ENCODE measurements around the gene MRNIP.
A peak's percentile ranks its signal among the peaks of the same experiment; 100 is the strongest.

The MRNIP gene

DNA sequence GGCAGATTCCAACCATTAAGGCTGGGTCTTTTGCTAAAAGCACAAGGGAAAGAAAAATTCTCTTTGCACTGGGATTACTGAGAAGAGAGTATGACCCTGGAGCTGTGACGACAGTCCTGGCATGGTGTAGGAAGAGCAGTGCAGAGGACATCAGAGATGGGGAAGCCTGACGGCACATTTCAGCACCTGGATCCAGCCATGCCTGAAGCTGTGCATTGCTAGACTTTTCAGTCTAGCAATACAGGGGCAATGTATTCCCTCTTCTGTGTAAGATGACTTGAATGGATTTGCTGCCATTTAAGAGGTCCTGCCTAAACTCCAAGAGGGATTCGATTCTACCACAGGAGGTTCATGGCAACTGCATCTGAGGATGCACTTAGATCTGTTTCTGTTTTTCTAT is 12.3 kb upstream of the MRNIP start:
- Histone ChIP-seq H3K27me3 (replicated peaks in 2 of 5; ENCODE audit: control insufficient read depth in 4 of 5, insufficient read depth in 5 of 5, low read length in 4 of 5) (no peaks in the 10 kb centered on the region), H3K36me3 (ENCODE audit: control insufficient read depth in 4 of 4, insufficient read depth in 4 of 4, low read length in 3 of 4) (peaks cover 6 to 94% (median 74%) of the 10 kb centered on the region in 4 experiments), H3K4me3 (ENCODE audit: control insufficient read depth in 1 of 7, extremely low read depth in 1 of 7, insufficient read depth in 4 of 7, low read depth in 2 of 7, low read length in 6 of 7) (no peak overlapping the region), H3K9me3 (ENCODE audit: control extremely low read depth in 1 of 5, control insufficient read depth in 4 of 5, insufficient read depth in 2 of 5, low read depth in 1 of 5, low read length in 4 of 5) (no peaks in the 10 kb centered on the region), H3K4me1 (ENCODE audit: control extremely low read depth in 1 of 4, control insufficient read depth in 4 of 4, insufficient read depth in 4 of 4, low read length in 3 of 4) (no peaks in the 10 kb centered on the region), H3K27ac (ENCODE audit: insufficient read depth in 1 of 2, low read depth in 1 of 2, low read length in 2 of 2, poor library complexity in 1 of 2, severe bottlenecking in 2 of 2) (no peak overlapping the region)
- POLR2A ChIA-PET: interaction anchor here (0.6 kb wide), 1 partner anchor 79 kb away, joined by 3 read pairs; no protein-coding TSS in a partner anchor
- DNase-seq: no peak
- WGBS (ENCODE audit: insufficient coverage): 100% methylated on average over 3 of the region's 3 CpGs
- CTCF ChIA-PET: interaction anchor here (0.9 to 2.3 kb wide), 4 partner anchors 11 to 221 kb away, joined by 3 to 5 read pairs (median 3); no protein-coding TSS in a partner anchor

DNA sequence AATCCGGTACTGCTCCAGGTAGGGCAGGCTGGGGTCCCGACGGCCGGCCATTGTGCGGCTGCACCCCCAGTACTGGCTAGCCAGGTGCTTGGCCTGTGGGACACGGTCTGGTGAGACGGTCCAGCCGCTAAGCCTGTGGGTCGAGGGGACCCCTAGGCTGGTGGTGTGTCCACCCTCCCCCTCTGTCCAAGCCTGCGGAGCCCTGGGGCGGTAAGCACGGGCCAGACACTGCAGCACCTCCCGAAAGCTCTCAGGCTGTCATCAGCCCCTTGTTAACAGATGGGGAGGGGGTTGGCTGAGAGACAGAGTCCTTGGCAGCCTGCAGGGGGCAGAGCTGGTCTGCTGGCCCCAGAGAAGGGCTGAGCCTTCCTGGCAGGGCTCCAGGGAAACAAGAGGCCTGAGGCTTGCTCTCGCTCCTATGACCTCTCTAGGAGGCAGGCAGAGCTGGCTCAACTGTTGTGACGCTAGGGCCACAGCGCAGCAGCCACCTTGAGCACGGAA is 11.8 kb upstream of the MRNIP start:
- H3K36me3 ChIP-seq (ENCODE audit: control insufficient read depth in 4 of 4, insufficient read depth in 4 of 4, low read length in 3 of 4): peaks cover 6 to 92% (median 75%) of the 10 kb centered on the region in 4 experiments
- no peaks in the 10 kb centered on the region for H3K27me3 ChIP-seq (replicated peaks in 2 of 5; ENCODE audit: control insufficient read depth in 4 of 5, insufficient read depth in 5 of 5, low read length in 4 of 5)
- H3K4me3 ChIP-seq (ENCODE audit: control insufficient read depth in 1 of 7, extremely low read depth in 1 of 7, insufficient read depth in 4 of 7, low read depth in 2 of 7, low read length in 6 of 7): no peak overlapping the region
- CTCF ChIA-PET: interaction anchor here (0.7 to 2.3 kb wide), 6 partner anchors 12 to 222 kb away, joined by 3 to 5 read pairs (median 3); no protein-coding TSS in a partner anchor
- H3K27ac ChIP-seq (ENCODE audit: insufficient read depth in 1 of 2, low read depth in 1 of 2, low read length in 2 of 2, poor library complexity in 1 of 2, severe bottlenecking in 2 of 2): no peak overlapping the region
- no peaks in the 10 kb centered on the region for H3K4me1 ChIP-seq (ENCODE audit: control extremely low read depth in 1 of 4, control insufficient read depth in 4 of 4, insufficient read depth in 4 of 4, low read length in 3 of 4)
- POLR2A ChIA-PET: no interaction called here
- no peaks in the 10 kb centered on the region for H3K9me3 ChIP-seq (ENCODE audit: control extremely low read depth in 1 of 5, control insufficient read depth in 4 of 5, insufficient read depth in 2 of 5, low read depth in 1 of 5, low read length in 4 of 5)
- peak in 2 of 3 donors; percentile 55 to 70 for DNase-seq
- 98% methylated on average over 14 of the region's 17 CpGs for WGBS (ENCODE audit: insufficient coverage)

DNA sequence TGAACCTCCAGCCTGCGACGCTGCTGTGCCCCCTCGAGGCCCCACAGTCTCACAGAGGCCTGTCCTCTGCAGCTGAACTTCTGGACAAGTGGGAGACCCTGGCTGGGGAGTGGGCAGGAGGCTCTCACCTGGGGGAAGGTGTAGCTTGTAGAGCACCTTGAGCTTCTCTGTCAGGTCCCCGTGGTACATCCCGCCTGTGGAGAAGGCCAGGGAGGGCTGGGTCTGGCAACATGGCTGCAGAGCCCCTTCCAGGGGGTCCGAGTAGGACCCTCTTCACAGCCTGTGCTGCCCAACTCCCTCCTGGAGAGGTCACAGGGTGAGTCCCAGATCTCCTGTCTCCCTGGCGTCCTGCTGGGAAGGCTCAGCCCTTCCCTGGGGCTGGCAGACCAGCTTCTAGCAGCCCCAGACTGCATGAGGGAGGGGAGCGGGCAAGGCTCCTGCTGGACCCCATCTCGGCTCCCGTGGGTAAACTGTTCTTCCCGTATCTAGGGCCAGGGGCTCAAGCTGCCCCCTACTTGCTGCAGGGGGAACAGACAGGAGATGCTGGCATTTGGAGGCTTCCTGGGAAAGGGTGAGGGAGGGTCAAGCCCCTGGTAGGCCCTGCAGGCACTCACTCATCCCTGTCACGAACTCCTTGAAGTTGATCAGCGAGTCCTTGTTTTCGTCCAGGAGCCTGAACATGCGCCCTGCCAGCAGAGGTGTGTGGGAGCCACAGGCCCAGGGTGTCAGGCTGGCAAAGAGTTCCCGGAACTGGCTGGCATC is 11.2 kb upstream of the MRNIP start:
- ChIA-PET CTCF (interaction anchor here (0.6 to 2.3 kb wide), 5 partner anchors 13 to 136 kb away, joined by 3 to 5 read pairs (median 4); no protein-coding TSS in a partner anchor), POLR2A (interaction anchor here (0.7 kb wide), 1 partner anchor 124 kb away, joined by 3 read pairs; no protein-coding TSS in a partner anchor)
- Histone ChIP-seq H3K9me3 (ENCODE audit: control extremely low read depth in 1 of 5, control insufficient read depth in 4 of 5, insufficient read depth in 2 of 5, low read depth in 1 of 5, low read length in 4 of 5) (no peaks in the 10 kb centered on the region), H3K27ac (ENCODE audit: insufficient read depth in 1 of 2, low read depth in 1 of 2, low read length in 2 of 2, poor library complexity in 1 of 2, severe bottlenecking in 2 of 2) (no peak overlapping the region), H3K4me1 (ENCODE audit: control extremely low read depth in 1 of 4, control insufficient read depth in 4 of 4, insufficient read depth in 4 of 4, low read length in 3 of 4) (no peaks in the 10 kb centered on the region), H3K36me3 (ENCODE audit: control insufficient read depth in 4 of 4, insufficient read depth in 4 of 4, low read length in 3 of 4) (peaks cover 6 to 92% (median 73%) of the 10 kb centered on the region in 4 experiments), H3K27me3 (replicated peaks in 2 of 5; ENCODE audit: control insufficient read depth in 4 of 5, insufficient read depth in 5 of 5, low read length in 4 of 5) (no peaks in the 10 kb centered on the region), H3K4me3 (ENCODE audit: control insufficient read depth in 1 of 7, extremely low read depth in 1 of 7, insufficient read depth in 4 of 7, low read depth in 2 of 7, low read length in 6 of 7) (no peak overlapping the region)
- WGBS (ENCODE audit: insufficient coverage): 99% methylated on average over 12 of the region's 16 CpGs
- no peak for DNase-seq

DNA sequence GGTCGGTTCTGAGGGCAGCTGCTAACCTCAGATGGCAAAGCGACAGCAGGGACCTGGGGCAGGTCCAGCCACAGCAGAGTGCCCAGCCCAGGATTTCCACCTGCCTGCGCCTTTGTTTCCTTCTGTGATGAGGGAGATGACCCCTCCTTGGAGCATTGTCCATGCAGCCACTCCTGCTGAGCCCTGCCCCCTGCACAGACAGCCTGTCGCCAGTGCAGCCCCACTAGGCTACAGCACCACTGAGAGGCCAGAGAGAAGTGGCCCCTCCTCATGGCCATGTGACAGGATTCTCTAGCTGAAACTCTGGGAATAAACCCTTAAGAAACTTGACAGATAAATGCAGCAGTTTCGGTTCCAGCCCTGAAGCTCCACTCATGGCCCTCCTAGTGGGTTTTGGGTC is 10.5 kb upstream of the MRNIP start:
- no peaks in the 10 kb centered on the region for H3K27me3 ChIP-seq (replicated peaks in 2 of 5; ENCODE audit: control insufficient read depth in 4 of 5, insufficient read depth in 5 of 5, low read length in 4 of 5)
- H3K9me3 ChIP-seq (ENCODE audit: control extremely low read depth in 1 of 5, control insufficient read depth in 4 of 5, insufficient read depth in 2 of 5, low read depth in 1 of 5, low read length in 4 of 5): no peaks in the 10 kb centered on the region
- no peak overlapping the region for H3K4me3 ChIP-seq (ENCODE audit: control insufficient read depth in 1 of 7, extremely low read depth in 1 of 7, insufficient read depth in 4 of 7, low read depth in 2 of 7, low read length in 6 of 7)
- 97% methylated on average over 5 of the region's 5 CpGs for WGBS (ENCODE audit: insufficient coverage)
- ChIA-PET POLR2A (interaction anchor here (0.7 kb wide), 2 partner anchors 32 to 125 kb away, joined by 3 read pairs; no protein-coding TSS in a partner anchor), CTCF (interaction anchor here (0.6 to 2.3 kb wide), 7 partner anchors 9 to 133 kb away, joined by 3 to 5 read pairs (median 3); no protein-coding TSS in a partner anchor)
- no peak for DNase-seq
- H3K36me3 ChIP-seq (ENCODE audit: control insufficient read depth in 4 of 4, insufficient read depth in 4 of 4, low read length in 3 of 4): peaks cover 4 to 91% (median 73%) of the 10 kb centered on the region in 4 experiments
- no peak overlapping the region for H3K27ac ChIP-seq (ENCODE audit: insufficient read depth in 1 of 2, low read depth in 1 of 2, low read length in 2 of 2, poor library complexity in 1 of 2, severe bottlenecking in 2 of 2)
- H3K4me1 ChIP-seq (ENCODE audit: control extremely low read depth in 1 of 4, control insufficient read depth in 4 of 4, insufficient read depth in 4 of 4, low read length in 3 of 4): no peaks in the 10 kb centered on the region

DNA sequence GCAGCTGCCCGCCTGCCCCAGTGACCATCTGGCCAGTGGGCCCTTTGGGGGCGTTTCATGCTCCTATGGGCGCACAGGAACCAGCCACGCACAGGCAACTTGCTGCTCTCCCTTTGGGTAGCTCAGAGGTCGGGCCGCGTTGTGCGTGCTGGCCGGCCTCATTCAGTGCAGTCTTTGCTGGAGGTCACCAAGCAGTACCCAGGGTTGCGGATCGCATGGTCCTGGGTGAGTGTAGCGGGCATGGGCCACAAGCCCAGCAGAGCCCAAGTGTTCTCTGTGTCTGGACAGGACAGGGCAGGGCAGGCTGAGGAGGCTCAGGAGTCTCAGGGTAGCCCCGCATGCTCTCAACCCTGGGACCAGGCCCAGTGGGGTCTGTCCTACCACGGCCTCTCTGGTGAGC is 9.9 kb upstream of the MRNIP start:
- H3K27me3 ChIP-seq (replicated peaks in 2 of 5; ENCODE audit: control insufficient read depth in 4 of 5, insufficient read depth in 5 of 5, low read length in 4 of 5): no peaks in the 10 kb centered on the region
- ChIA-PET CTCF (interaction anchor here (0.6 to 2.0 kb wide), 6 partner anchors 9 to 133 kb away, joined by 3 to 4 read pairs (median 3); no protein-coding TSS in a partner anchor), POLR2A (interaction anchor here (0.7 kb wide), 1 partner anchor 31 kb away, joined by 3 read pairs; no protein-coding TSS in a partner anchor)
- no peaks in the 10 kb centered on the region for H3K4me1 ChIP-seq (ENCODE audit: control extremely low read depth in 1 of 4, control insufficient read depth in 4 of 4, insufficient read depth in 4 of 4, low read length in 3 of 4)
- no peak overlapping the region for H3K4me3 ChIP-seq (ENCODE audit: control insufficient read depth in 1 of 7, extremely low read depth in 1 of 7, insufficient read depth in 4 of 7, low read depth in 2 of 7, low read length in 6 of 7)
- no peak overlapping the region for H3K27ac ChIP-seq (ENCODE audit: insufficient read depth in 1 of 2, low read depth in 1 of 2, low read length in 2 of 2, poor library complexity in 1 of 2, severe bottlenecking in 2 of 2)
- H3K36me3 ChIP-seq (ENCODE audit: control insufficient read depth in 4 of 4, insufficient read depth in 4 of 4, low read length in 3 of 4): peaks cover 5 to 91% (median 74%) of the 10 kb centered on the region in 4 experiments
- over 99% methylated on average over 14 of the region's 14 CpGs for WGBS (ENCODE audit: insufficient coverage)
- H3K9me3 ChIP-seq (ENCODE audit: control extremely low read depth in 1 of 5, control insufficient read depth in 4 of 5, insufficient read depth in 2 of 5, low read depth in 1 of 5, low read length in 4 of 5): no peaks in the 10 kb centered on the region
- no peak for DNase-seq

DNA sequence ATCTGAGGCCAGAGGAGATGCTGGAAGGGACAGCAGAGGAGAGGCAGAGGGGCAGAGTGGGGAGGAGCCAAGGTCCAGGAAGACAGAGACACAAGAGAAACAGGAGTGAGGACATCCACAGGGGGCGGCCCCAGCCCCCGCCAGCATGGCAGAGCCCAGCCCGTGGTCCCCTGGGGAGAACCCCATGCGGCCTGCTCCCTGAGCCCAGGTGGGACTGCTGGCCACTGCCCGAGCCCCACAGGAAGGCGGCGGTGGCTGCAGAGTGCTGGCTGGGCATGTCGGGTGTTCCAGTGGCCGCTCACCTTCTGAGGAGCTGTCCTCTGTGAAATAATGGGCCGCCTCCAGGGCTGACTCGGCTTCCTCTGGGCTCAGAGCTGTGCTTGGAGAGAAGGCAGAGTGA is 8.9 kb upstream of the MRNIP start:
- CTCF ChIA-PET: interaction anchor here (1.1 kb wide), 1 partner anchor 106 kb away, joined by 3 read pairs; no protein-coding TSS in a partner anchor

DNA sequence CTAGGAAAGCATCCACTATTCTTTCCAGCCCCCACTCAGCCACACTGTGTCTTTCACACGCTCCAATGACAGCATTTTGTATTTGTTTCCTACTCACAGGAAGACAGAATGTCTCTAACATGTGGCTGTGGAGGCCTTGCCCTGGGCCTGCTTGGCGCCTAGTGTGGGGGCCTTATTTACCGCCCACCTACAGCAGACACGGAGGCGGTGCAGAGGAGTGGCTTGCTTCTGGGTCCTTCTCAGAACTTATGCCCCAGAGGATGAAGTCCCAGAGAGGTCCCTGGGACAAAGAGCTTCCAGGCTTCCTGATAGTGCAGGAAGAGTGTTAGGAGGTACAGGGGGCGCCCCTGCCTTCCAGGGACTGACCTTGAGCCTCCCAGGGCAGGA is 8.5 kb upstream of the MRNIP start:
- Histone ChIP-seq H3K4me1 (ENCODE audit: control extremely low read depth in 1 of 4, control insufficient read depth in 4 of 4, insufficient read depth in 4 of 4, low read length in 3 of 4) (no peaks in the 10 kb centered on the region), H3K9me3 (ENCODE audit: control extremely low read depth in 1 of 5, control insufficient read depth in 4 of 5, insufficient read depth in 2 of 5, low read depth in 1 of 5, low read length in 4 of 5) (no peaks in the 10 kb centered on the region), H3K4me3 (ENCODE audit: control insufficient read depth in 1 of 7, extremely low read depth in 1 of 7, insufficient read depth in 4 of 7, low read depth in 2 of 7, low read length in 6 of 7) (no peak overlapping the region), H3K36me3 (ENCODE audit: control insufficient read depth in 4 of 4, insufficient read depth in 4 of 4, low read length in 3 of 4) (peaks cover 6 to 91% (median 71%) of the 10 kb centered on the region in 4 experiments), H3K27me3 (replicated peaks in 2 of 5; ENCODE audit: control insufficient read depth in 4 of 5, insufficient read depth in 5 of 5, low read length in 4 of 5) (no peaks in the 10 kb centered on the region), H3K27ac (ENCODE audit: insufficient read depth in 1 of 2, low read depth in 1 of 2, low read length in 2 of 2, poor library complexity in 1 of 2, severe bottlenecking in 2 of 2) (no peak overlapping the region)
- 98% methylated on average over 6 of the region's 6 CpGs for WGBS (ENCODE audit: insufficient coverage)
- POLR2A ChIA-PET: no interaction called here
- no peak for DNase-seq
- CTCF ChIA-PET: interaction anchor here (1.1 kb wide), 1 partner anchor 106 kb away, joined by 3 read pairs; no protein-coding TSS in a partner anchor

More for the DNA sequence above, 8.9 kb upstream of the MRNIP start:
- POLR2A ChIA-PET: no interaction called here
- Histone ChIP-seq H3K27ac (ENCODE audit: insufficient read depth in 1 of 2, low read depth in 1 of 2, low read length in 2 of 2, poor library complexity in 1 of 2, severe bottlenecking in 2 of 2) (no peak overlapping the region), H3K9me3 (ENCODE audit: control extremely low read depth in 1 of 5, control insufficient read depth in 4 of 5, insufficient read depth in 2 of 5, low read depth in 1 of 5, low read length in 4 of 5) (no peaks in the 10 kb centered on the region), H3K27me3 (replicated peaks in 2 of 5; ENCODE audit: control insufficient read depth in 4 of 5, insufficient read depth in 5 of 5, low read length in 4 of 5) (no peaks in the 10 kb centered on the region), H3K36me3 (ENCODE audit: control insufficient read depth in 4 of 4, insufficient read depth in 4 of 4, low read length in 3 of 4) (peaks cover 7 to 91% (median 71%) of the 10 kb centered on the region in 4 experiments), H3K4me1 (ENCODE audit: control extremely low read depth in 1 of 4, control insufficient read depth in 4 of 4, insufficient read depth in 4 of 4, low read length in 3 of 4) (no peaks in the 10 kb centered on the region), H3K4me3 (ENCODE audit: control insufficient read depth in 1 of 7, extremely low read depth in 1 of 7, insufficient read depth in 4 of 7, low read depth in 2 of 7, low read length in 6 of 7) (no peak overlapping the region)
- WGBS (ENCODE audit: insufficient coverage): 99% methylated on average over 11 of the region's 11 CpGs
- no peak for DNase-seq
